OCI-LY1 (cell line): ENCODE results near the gene VAPB.

Source experiments
- CTCF ChIP-seq: fragments of 200-600 bp; sonication (generic), shearing (Covaris generic); IDR thresholded peaks from 2 replicates; pipeline ENCODE4 v1.5.1; 2017; ENCODE audit warnings: mild to moderate bottlenecking, antibody characterized with exemption, low read length, moderate library complexity, mixed read lengths
- EZH2 ChIP-seq: fragments of 200-600 bp; sonication (generic), shearing (Covaris generic); IDR thresholded peaks from 2 replicates; pipeline ENCODE4 v1.8.0; 2017; ENCODE audit warnings: borderline replicate concordance, mixed run types, mild to moderate bottlenecking, antibody characterized with exemption, low read length, moderate library complexity, mixed read lengths

- TF ChIP-seq CTCF (no peak), EZH2 (no peak)
Measured at GRCh38 chr20:58457083-58457695, 68.2 kb downstream of the VAPB start.
